HG03520 (cell line): ENCODE results near the gene RB1.
A peak's percentile ranks its signal among the peaks of the same experiment; 100 is the strongest.
"Not testable (repeated sequence)": the region's sequence is repeated elsewhere in the genome, so short reads cannot be mapped to it uniquely, and the experiment has no call there.

Source experiments
- ATAC-seq: cut with Tn5 transposase; IDR thresholded peaks from one replicate; pipeline ENCODE4 v1.9.1; 2021; ENCODE audit warnings: mild to moderate bottlenecking, moderate library complexity; ENCODE audit not compliant: unreplicated experiment

The RB1 gene

DNA sequence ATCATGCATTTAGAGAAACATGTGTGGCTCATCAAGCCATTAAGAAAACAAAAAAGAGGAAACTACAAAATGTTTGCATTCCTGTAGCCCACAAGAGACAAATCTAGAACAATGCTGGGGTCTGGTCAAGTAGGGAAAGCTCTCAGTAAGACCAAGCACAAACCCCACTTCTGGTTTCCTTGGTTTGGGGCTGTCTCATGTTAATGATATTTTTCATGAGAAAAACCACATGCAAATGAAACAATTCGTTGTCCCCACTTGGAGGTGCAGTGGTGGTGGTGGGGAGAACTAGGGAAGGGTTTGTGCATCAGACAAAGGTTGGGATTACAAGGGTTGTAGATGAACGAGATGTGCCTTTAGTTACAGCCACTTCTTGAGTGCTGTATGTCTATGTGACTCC is 7.0 kb upstream of the RB1 start:
- ATAC-seq = no peak

DNA sequence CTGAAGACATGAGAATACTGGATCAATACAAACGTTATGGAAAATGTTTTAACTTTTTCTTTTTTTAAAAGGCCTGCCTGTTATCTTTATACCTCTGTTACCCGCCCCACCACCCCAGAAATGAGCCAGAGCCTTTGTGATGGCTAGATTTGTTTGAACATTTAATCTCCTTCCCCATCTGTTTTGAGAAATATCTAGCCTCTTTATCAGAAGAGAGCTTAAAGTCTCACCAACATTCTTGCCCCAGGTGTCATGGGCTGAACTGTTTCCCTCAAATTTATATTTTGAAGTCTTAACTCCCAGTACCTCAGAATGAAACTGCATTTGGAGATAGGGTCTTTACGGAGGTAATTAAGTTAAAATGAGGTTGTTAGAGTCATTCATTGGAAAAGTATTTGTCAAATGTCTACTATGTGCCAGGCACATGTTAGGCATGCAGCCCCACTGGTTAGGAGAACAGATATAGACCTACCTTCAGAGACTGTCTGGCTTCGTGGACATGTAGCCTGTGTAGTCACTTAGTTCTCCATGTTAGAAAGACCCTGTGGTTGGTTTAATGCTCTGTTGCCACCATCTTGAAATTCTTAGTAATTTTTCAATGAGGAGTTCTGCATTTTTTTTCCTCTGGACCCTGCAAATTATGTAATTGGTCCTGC is 6.3 kb upstream of the RB1 start:
- no peak for ATAC-seq

DNA sequence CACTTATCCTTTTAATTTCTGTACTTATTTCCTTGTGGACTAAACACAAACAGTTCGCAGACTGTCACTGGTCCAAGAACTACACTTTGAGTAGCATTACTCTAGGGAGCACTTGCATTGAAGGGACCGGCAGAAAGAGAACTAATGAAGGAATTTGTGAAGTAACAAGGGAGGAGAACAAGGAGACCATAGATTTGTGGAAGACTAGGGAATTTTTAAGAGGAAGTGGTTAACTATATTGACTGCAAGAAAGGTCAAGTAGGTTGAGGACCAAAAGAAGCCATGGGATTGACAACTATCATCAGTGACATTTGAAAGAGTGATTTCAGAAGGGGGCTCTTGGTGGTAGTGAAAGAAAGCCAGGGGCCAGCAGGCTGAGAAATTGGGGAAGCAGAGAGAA is 4.0 kb upstream of the RB1 start:
- no peak for ATAC-seq

DNA sequence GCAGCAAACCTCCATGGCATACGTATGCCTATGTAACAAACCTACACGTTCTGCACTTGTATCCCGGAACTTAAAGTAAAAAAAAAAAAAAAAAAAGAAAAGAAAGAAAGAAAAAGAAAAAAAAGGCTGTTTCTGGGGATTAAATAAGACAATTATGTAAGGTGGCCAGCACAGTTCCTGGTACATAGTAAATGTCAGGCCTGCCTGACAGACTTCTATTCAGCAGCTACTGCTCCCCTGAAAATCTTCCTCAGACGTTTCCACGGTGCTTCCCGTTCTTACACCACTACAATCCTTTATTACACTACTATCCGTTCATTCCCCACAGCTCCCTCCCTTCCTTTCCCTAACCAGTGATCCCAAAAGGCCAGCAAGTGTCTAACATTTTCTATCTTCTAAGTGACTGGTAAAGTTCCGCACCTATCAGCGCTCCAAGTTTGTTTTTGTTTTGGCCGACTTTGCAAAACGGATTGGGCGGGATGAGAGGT is 636 bp upstream of the RB1 start:
- ATAC-seq = no peak

DNA sequence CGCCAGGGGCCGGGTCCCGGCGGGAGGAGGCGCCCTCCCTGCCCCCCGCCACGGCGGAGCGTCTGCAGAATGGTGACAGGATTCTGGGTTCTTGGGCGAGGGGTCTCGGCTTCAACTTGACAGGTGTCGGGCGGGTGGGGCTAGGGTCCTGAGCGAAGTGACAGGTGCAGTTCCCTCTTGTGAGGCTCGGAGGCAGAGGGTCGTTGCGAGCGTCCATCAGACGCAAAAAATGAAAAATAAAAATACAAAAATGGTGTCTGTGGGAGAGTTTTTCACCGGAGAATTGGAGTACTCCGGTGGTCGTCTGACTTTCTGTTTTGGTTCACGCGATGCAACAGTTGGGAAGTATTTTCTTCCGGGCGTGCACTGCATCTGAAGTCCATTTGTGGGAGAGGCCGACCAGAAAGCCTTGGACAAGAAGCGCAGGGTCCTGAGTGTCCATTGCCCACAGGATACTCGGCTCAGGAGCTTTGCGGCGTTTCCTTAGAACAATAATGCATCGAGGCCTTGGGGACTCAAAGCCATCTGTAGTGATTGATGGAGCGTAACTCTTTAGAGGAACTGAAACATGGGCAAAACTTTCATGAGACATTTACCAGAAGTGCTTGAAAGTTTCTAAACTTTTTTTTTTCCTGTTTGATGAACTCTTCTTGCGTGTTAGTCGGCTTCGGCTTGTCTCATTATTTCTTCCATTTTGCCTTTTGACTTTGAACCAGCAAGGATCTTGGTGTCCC is 759 bp downstream of the RB1 start:
- peak; percentile 65 for ATAC-seq

DNA sequence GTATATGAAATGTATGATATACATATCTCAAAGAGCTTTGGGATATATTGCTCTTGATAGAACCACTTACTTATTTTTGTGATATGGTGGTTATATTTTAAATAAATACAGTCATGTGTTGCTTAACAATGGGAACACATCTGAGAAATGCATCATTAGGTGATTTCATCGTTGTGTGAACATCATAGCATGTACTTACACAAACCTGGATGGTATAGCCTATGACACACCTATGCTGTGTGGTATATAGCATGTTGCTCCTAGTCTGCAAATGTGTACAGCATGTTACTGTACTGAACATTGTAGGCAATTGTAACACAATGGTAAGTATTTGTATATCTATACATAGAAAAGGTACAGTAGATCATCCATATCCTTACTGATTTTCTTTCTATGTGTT is 7.7 kb downstream of the RB1 start:
- ATAC-seq = no peak

DNA sequence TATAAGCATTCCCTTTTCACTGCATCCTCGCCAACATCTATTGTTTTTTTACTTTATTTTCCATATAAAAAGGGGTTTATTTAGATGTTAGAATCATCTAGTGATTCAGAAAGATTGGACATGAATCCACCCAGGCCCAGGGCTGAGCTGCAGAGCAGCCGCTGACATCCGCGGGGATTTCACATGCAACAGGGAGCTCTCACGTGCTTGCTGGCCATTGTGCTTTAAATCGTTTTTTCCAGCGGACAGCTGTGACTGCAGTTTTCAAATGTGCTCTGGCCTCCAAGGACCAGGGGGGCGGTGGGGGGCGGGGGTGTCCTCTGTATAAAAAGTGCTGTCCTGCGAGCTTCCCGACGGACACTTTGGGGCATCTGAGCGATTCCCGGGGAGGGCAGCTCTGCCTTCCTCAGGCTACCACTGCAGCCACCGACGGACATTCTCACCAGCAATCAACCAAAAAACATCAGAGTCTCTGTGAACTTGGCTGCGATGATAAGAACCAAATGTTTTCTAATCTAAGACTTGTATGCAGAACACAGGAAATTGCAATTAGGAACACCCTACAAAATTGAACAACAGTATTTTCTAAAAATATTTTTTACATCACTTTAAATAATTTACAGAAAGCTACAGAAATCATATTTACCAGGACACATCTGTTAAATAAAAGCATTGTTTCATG is 12.6 kb downstream of the RB1 start:
- no peak for ATAC-seq

DNA sequence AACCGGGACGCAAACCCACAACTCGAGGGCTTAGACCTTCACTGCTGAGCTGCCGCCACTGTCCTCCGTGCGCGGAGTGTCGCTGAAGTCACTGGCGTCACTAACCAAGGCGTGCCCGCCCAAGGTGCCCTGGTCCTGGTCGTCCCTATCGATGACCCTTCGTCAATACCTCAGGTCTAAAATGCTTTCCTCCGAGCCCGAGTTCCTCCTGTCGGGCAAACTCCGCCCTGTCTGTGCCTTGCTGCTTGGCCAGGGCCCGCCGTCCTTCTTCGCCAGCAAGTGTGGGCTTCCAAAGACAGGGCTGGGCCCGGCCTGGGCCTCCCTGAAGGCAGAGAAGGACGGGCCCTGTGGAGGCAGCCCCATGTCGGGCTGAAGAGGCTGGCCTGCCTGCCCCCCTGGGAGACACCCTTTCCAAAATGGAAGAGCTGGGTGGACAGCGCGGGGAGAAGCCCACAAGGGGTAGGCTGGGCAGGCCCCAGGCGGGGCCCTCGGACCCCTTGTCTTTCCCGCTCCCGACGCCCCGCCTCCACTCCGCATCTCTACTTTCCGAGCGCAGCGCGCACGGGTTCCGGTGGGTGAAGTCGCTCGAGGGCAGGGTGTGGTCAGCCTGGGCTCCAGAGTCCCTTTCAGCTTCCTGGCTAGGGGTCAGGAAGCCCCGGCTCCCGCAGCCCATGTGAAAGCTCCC is 13.4 kb downstream of the RB1 start:
- ATAC-seq = no peak

DNA sequence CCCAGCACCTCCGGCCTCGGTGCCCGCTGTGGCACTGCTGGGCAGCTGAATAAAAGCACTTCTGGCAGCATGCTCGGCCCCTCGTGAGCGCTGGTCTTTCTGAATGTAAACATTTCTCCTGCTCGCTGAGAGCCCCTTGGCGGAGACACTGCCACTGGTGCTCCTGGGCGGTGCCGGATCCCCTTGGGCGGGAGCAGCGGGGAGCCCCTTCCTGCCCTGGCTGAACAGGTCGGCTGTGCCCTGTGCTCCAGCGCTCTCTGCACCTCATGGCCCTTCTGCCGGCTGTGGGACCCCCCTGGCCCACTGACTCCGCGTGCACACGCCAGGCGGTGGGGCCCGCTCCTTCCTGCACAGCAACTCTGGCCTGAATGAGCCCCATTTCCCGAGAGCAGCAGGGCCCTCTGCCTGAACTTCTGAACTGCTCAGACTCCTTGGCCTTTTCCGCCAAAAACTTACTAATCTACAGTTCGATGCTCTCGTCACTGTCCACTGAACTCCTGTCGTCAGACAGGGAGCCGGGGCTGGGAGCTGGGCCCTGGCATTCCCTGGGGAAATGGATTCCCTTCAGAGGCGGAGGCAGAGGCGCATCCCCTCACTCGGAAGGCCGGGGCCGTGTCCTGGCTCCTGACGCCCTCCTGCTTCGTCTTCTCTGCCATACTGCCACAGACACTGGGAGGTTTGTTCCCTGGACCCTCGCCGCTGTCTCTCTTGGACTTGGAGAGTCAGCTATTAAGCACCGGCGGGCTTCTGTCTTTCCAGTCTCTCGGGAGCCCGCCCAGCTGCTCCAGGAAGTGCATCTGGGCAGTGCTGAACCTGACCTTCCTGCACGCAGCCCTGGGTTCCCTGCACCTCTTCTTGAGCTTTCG is 14.2 kb downstream of the RB1 start:
- no peak for ATAC-seq

DNA sequence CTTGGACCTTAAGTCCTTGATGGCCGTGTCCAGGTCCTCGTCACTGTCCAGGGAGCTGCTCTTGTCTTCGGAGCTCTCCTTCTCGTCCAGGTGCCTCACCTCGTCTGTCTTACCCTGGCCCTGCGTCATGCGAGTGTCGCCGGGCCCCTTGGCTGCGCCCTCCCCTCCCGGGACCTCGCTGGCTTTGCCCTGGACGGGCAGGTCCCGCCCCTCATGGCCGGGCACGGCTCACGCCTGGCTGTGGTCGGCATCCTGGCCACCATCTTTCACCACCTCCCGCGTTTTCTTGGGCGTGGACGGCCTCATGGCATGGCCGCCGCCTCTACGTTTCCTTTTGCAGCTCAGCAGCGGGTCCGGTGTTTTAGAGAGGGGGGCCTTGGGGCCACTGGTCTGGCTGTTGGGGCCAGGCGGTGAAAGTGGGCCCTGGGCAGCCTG is 14.8 kb downstream of the RB1 start:
- no peak for ATAC-seq

DNA sequence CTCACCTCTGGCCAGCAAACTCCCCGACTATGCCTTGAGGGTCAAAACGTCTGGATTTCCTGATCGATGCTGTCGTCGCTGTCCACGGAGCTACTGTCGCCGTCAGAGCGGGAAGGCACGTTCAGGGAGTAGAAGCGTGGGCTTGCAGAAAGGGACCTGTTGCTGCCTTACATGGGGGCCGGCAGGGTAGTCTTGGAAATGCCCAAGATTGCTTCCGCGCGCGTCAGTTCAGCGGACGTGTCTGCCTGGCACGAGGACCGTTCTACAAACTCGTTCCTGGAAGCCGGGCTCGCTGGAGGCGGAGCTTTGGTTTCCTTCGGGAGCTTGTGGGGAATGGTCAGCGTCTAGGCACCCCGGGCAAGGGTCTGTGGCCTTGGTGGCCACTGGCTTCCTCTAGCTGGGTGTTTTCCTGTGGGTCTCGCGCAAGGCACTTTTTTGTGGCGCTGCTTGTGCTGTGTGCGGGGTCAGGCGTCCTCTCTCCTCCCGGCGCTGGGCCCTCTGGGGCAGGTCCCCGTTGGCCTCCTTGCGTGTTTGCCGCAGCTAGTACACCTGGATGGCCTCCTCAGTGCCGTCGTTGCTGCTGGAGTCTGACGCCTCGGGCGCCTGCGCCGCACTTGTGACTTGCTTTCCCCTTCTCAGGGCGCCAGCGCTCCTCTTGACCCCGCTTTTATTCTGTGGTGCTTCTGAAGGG is 15.4 kb downstream of the RB1 start:
- ATAC-seq = no peak

DNA sequence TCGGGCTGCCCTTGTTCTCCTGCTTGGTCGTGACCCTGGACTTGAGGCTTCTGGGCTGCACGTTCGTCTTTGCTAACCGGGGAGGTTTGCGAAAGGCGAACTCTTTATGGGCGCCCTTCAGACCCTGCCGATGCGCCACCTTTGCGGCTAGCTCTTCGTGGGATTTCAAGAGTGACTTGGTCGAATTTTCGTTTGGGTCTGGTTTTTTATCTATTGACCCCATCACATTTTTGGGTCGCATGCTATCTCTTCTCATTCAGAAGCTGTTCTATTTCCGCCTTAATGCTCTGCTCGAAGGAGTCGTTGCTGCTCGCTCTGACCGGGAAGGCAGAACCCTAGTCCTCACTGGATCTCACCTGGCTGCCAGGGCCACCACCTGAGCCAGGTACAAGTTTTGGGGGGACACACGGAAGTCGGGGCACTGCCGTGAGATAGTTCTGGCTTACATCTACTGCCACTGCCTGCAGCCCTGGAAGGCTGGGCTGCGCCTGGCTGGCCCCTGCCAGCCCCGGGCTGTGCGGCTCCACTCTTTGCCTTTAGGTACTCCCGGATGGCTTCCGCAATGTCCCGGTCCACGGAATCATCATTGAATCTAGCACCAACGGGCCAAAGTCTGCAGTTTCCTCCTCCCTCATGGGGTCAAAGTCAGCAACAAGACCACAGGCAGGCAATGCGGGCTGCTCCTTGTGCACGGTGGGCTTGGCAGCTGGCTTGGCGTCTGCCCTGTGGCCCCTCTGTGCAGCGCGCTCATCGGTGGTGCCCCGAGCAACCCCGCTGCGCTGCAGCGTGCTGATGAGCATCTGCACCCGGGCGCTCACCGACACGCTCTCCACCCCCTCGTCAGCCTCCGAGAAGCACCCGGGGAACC is 16.2 kb downstream of the RB1 start:
- no peak for ATAC-seq

DNA sequence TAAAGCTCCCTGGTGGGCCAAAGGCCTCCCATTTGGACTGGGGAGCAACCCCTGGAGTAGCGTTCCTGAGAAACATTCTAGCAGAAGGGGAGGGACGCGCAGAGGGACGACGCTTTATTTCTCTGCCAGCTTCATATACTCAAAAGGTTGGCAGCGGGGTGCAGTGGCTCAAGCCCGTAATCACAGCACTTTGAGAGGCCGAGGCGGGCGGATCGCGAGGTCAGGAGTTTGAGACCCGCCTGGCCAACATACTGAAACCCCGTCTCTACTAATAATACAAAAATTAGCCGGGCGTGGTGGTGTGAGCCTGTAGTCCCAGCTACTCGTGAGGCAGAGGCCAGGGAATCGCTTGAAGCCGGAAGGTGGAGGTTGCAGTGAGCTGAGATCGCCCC is 16.8 kb downstream of the RB1 start:
- ATAC-seq = no peak

DNA sequence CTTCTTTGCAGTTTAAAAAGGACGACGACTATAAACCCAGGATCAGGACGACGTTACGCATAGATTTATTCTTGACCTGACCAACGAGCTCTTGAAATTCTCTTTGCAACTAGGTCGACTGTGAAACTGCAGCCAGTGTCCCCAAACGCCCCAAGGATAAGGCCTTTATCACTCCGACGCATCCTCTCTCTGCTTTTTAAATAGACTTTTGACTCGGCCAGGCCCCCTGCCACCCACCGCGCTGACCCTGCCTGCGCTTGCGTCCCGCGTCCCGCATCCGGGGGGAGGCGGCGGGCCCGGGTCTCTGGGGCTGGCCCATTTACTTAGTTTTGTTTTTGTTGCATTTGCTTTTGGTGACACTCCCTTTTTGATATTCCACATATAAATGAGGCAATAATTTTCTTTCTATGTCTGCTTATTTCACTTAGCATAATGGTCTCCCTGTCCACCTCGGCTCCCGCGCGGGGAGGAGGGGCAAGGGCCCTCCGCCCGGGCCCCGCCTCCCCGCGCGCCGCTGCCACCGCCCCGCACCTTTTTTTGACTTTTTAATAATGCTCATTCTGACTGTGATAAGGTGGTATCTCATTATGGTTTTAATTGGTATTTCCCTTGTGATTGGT is 17.4 kb downstream of the RB1 start:
- no peak for ATAC-seq

DNA sequence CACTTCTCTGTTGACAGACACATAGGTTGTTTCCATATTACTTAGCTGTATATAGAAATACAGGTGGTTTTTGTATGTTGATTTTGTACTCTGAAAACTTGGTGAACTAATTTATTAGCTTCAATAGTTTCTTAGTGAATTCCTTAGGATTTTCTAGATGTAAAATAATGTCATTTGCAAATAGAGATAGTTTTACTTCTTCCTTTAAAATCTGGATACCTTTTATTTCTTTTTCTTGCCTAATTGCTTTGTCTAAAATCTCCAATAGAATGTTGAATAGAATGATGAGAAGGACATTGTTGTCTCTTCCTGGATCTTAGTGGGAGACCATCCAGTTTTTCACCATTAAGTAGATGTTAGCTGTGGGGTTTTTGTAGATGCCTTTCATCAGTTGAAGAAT is 18.7 kb downstream of the RB1 start:
- no peak for ATAC-seq

DNA sequence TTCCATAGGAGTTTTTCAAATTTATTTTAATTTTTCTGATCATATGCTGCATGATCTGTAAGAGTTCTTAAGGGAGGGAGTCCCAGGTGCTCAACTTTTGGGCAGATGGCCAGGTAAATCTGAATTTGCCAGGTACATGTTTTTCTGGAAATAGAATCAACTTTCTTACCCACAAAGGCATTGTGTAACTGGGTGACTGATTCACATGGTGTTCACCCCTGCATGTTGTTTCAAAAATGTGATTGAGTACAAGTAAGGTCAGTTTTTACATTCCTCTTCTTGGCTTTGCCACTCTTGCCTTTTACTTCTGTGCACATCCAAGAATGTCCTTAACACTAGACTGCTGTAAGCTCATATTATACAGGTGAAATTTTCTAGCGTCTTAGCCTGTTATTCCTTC is 30.4 kb downstream of the RB1 start:
- no peak for ATAC-seq

DNA sequence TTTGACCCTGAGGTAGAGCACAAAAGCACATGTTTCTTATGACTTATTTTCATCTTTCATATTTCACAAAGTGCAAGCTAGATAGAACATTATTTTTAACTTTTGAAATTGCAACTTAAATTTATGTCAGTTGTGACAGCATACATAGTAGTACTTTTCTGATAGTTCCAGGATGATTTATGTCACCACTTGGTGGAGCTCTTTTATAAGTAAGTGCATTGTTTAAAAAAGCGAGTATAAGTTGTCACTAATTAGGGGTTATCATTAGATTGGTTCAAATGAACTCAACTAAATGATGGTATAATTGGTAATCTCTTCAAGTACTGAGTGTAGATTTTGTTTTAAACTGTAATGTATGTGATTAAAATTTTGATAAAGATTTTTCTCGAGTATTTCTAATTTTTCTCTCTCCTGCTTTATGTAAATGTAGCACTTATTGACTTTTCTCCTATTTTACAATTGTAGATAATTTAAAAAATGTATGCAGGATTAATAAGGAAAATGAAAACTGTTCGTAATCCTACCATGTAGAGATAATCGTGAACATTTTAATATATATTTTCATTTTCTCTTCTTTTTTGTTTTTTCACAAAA is 31.1 kb downstream of the RB1 start:
- ATAC-seq = no peak

DNA sequence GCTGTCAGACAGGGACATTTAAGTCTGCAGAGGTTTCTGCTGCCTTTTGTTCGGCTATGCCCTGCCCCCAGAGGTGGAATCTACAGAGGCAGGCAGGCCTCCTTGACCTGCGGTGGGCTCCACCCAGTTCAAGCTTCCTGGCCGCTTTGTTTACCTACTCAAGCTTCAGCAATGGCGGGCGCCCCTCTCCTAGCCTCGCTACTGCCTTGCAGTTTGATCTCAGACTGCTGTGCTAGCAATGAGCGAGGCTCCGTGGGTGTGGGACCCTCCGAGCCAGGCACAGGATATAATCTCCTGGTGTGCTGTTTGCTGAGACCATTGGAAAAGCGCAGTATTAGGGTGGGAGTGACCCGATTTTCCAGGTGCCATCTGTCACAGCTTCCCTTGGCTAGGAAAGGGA is 35.6 kb downstream of the RB1 start:
- ATAC-seq = not testable (repeated sequence)
